Esophagus squamous epithelium (tissue), 5 donors: Measurements from ENCODE around the gene SLC50A1. TPM values are rescaled to one million over a fixed set of nuclear protein-coding genes. Genes with fewer than 3 reads are reported as not detected.
A peak's percentile ranks its signal among the peaks of the same experiment; 100 is the strongest.

Experiments
- DNase-seq: peaks from one replicate; lab custom pipeline; 2025; lab: John Stamatoyannopoulos, UW
- H3K27ac ChIP-seq, 4 donors: fragments of 200-600 bp; sonication (generic); one replicate each; pipeline ENCODE4 v1.5.1; 2016 to 2019; ENCODE audit warnings: mild to moderate bottlenecking in 1 of 4
- H3K27me3 ChIP-seq, 4 donors: fragments of 200-600 bp; sonication (generic); 1 replicate in 3 of 4; 2 replicates in 1 of 4; pipeline versions ENCODE4 v1.5.1 to v1.6.0; 2017 to 2021; ENCODE audit warnings: antibody characterized with exemption in 1 of 4
- H3K36me3 ChIP-seq, 3 donors: fragments of 200-600 bp; sonication (generic); one replicate each; pipeline ENCODE4 v1.5.1; 2016 to 2019
- H3K4me1 ChIP-seq, 3 donors: fragments of 200-600 bp; sonication (generic); one replicate each; pipeline ENCODE4 v1.5.1; 2017 to 2019
- H3K4me3 ChIP-seq, 4 donors: fragments of 200-600 bp; sonication (generic); 1 replicate in 3 of 4; 2 replicates in 1 of 4; pipeline ENCODE4 v1.5.1; 2016 to 2019; ENCODE audit warnings: mild to moderate bottlenecking in 2 of 4, moderate library complexity in 1 of 4
- H3K9me3 ChIP-seq, 3 donors: fragments of 200-600 bp; sonication (generic); one replicate each; pipeline ENCODE4 v1.5.1; 2016 to 2019
- POLR2A ChIP-seq, 4 donors: fragments of 450-650 bp; IDR thresholded peaks; one replicate each; pipeline ENCODE4 v1.6.1; 2017; ENCODE audit warnings: antibody characterized with exemption in 4 of 4, mild to moderate bottlenecking in 4 of 4, moderate library complexity in 3 of 4
- WGBS, 2 donors: methylation state at CpG; one replicate each; pipeline ENCODE4 v1.1.5; 2018; 5-methylcytosine and 5-hydroxymethylcytosine counted together
- intact Hi-C: fragments of 100-400 bp; cut with DNase I; formaldehyde crosslinking; loops from one replicate; pipeline ENCODE4 v1.15.0; 2022
- total RNA-seq, 4 donors: library from RNA; depleted of rRNA; stranded (reverse); fragments of >200 nt; gene quantifications; one replicate each; pipeline ENCODE4 v1.1.0, GENCODE V29; 2016
- TF ChIP-seq, protein P1 (sequence below), 6 experiments: fragments of 450-650 bp in 4 of 6; fragments of 200-600 bp in 2 of 6; sonication (generic) in 2 of 6; IDR thresholded peaks; one replicate each; pipeline ENCODE4 v1.5.1; 2016 to 2019; ENCODE audit warnings: antibody characterized with exemption in 6 of 6, mild to moderate bottlenecking in 4 of 6, moderate library complexity in 4 of 6
- donor health status: DM: yes; HTN: yes; CAD: no.

The SLC50A1 gene
- total RNA-seq, 4 donors from 2014 or later = 21.4 to 27.2 (median 26.0) TPM

DNA sequence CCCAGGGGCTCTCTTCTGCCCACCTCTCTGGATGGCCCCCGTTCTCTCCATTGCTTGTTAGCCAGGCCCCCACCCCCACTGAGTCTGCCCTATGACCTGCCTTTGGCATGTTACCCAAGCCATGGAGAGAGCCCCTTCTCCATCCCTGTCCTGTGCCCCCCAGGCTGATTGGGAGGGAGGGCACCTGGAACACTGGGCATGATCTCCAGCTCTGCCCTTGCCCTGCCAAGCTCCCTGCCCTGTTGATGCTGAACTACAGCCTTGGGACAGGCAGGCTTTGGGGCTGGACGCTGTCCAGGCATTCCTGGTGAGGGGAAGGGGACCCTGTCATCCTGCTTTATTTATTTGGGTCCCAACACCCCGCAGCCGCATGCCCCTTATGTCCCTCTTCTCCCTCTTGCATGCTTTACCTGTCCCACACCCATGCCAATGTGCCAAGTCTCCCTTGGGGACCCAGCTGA lies 48.7 kb downstream of the SLC50A1 start:
- intact Hi-C loops = no loop called here
- 77 to 84% methylated on average over 3 to 4 of the region's 4 CpGs for WGBS, 2 donors
- Histone ChIP-seq H3K4me1 (peaks cover 0 to 43% (median 14%) of the 10 kb centered on the region in 3 donors), H3K36me3 (no peaks in the 10 kb centered on the region), H3K4me3 (no peak overlapping the region), H3K9me3 (no peaks in the 10 kb centered on the region), H3K27me3 (no peaks in the 10 kb centered on the region), H3K27ac (peak overlapping the region in 2 of 4 donors; percentile 64 to 73)
- TF ChIP-seq, protein P1, sequence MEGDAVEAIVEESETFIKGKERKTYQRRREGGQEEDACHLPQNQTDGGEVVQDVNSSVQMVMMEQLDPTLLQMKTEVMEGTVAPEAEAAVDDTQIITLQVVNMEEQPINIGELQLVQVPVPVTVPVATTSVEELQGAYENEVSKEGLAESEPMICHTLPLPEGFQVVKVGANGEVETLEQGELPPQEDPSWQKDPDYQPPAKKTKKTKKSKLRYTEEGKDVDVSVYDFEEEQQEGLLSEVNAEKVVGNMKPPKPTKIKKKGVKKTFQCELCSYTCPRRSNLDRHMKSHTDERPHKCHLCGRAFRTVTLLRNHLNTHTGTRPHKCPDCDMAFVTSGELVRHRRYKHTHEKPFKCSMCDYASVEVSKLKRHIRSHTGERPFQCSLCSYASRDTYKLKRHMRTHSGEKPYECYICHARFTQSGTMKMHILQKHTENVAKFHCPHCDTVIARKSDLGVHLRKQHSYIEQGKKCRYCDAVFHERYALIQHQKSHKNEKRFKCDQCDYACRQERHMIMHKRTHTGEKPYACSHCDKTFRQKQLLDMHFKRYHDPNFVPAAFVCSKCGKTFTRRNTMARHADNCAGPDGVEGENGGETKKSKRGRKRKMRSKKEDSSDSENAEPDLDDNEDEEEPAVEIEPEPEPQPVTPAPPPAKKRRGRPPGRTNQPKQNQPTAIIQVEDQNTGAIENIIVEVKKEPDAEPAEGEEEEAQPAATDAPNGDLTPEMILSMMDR (IDR thresholded peaks at IDR 0.05) = no peak
- TF ChIP-seq POLR2A (IDR thresholded peaks at IDR 0.05) = no peak
- DNase-seq = no peak

DNA sequence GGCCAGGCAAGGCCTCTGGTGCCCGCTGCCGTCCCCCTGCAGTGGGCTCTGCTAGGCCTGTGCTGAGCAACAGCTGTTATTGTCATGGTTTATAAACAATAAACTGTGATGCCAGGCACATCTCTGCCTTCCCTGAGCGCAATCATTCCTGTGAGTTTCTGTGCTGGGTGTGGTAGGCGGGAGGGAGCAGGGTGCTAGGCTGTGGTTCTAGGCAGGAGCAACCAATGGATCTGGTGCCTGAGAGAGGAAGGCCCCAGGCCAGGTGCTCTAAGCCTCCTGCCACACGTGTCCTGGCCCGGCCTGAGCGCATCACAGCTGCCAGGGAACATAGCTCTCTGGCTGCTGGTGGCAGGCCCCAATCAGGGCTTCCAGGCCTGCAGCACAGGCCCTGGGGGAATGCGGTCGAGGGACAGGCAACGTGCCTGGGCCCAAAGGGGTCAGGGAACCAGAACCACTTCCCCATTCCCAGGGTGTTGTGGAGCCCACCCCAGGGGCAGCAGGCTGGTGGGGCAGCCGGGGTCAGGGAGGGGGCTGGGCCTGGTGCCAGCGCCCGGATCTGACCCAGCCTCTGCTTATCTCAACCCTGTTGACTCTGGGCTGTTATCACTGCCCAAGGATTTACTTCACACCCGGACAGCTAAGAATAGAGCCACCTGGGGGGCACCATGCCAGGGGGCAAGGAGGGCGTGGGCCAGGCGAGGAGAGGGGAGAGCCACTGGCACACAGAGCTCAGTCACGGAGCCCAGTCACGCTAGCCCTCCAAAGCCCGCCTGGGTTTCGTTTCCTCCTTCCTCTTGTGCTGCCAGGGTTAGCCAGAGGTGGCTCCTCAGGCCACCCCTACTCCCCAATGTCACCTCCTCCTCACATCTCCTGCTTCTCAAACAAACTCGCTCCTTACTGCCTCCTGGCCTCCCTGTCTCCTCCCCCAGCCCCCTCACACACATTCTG lies 49.5 kb downstream of the SLC50A1 start:
- TF ChIP-seq POLR2A (IDR thresholded peaks at IDR 0.05) = no peak
- TF ChIP-seq, protein P1 (IDR thresholded peaks at IDR 0.05) = no peak
- DNase-seq = no peak
- intact Hi-C loops = no loop called here
- Histone ChIP-seq H3K27ac (peak overlapping the region in 3 of 4 donors; percentile 17 to 73 (median 64)), H3K36me3 (no peaks in the 10 kb centered on the region), H3K4me3 (no peak overlapping the region), H3K9me3 (no peaks in the 10 kb centered on the region), H3K27me3 (no peaks in the 10 kb centered on the region), H3K4me1 (peaks cover 0 to 43% (median 14%) of the 10 kb centered on the region in 3 donors)
- 51 to 64% methylated on average over 7 to 8 of the region's 21 CpGs for WGBS, 2 donors

- DNase-seq = no peak
- H3K27ac ChIP-seq = peak overlapping the region in 2 of 4 donors; percentile 64 to 73
- intact Hi-C loops = no loop called here
- H3K4me1 ChIP-seq = peaks cover 0 to 42% (median 14%) of the 10 kb centered on the region in 3 donors
- H3K9me3 ChIP-seq = no peaks in the 10 kb centered on the region
- H3K4me3 ChIP-seq = no peak overlapping the region
- H3K27me3 ChIP-seq = no peaks in the 10 kb centered on the region
- TF ChIP-seq POLR2A (IDR thresholded peaks at IDR 0.05) = no peak
- TF ChIP-seq, protein P1 (IDR thresholded peaks at IDR 0.05) = no peak
- no peaks in the 10 kb centered on the region for H3K36me3 ChIP-seq
- WGBS, 2 donors = 51 to 92% methylated on average over 2 to 4 of the region's 6 CpGs
These were observed 50.1 kb downstream of the SLC50A1 start for GRCh38 chr1:155185783-155186066.

DNA sequence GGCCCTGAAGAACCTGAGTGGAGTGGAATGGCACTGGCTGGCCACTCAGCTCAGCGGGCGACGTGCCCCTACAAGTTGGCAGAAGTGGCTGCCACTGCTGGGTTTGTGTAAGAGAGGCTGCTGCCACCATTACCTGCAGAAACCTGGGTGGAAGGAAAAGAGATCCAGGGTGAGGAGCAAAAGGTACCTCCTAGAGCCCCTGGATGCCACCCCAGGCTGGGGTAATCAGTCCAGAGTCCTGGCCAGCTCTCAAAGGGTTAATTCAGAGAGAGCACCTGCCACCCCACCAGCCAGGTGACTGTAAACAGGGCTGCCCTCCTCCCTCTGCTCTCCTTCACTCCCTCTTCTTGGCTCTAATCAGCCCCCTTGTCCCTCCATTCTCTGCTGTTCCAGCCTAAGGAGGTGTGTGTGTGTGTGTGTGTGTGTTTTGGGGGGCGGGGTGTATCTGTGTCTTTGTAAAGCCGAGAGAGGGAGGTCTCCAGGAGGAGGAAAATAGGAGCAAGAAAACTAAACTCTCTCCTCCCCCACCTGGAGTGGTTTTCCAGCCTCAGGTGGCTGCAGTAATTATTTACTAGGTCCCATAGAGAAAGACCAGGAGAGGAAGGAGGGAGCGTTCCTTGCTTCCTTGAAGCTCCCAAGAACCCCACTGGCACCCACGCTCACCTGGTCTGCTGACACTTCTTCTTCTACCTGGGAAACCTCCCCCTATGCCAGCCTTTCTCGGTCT lies 50.6 kb downstream of the SLC50A1 start:
- TF ChIP-seq, protein P1 (IDR thresholded peaks at IDR 0.05) = no peak
- no peak for TF ChIP-seq POLR2A (IDR thresholded peaks at IDR 0.05)
- Histone ChIP-seq H3K36me3 (no peaks in the 10 kb centered on the region), H3K27ac (peak overlapping the region in 2 of 4 donors; percentile 32 to 73), H3K4me1 (peaks cover 0 to 37% (median 14%) of the 10 kb centered on the region in 3 donors), H3K4me3 (peak overlapping the region in 1 of 4 donors; percentile 9), H3K9me3 (no peaks in the 10 kb centered on the region), H3K27me3 (no peaks in the 10 kb centered on the region)
- intact Hi-C loops = no loop called here
- no peak for DNase-seq
- 7 to 68% methylated on average over 3 to 4 of the region's 8 CpGs for WGBS, 2 donors
